IMR-90 (cell line): Measurements from ENCODE around the gene KLHL8.

ENCODE experiments used
- CTCF ChIP-seq: conservative IDR thresholded peaks from 2 replicates; pipeline ENCODE4 v1.5.1; 2012; ENCODE audit warnings: mild to moderate bottlenecking, low read depth, low read length, improper control_type of control experiment
- NFE2L2 ChIP-seq: fragments of 150-350 bp; IDR thresholded peaks from 2 replicates; pipeline ENCODE4 v1.6.1; 2016; ENCODE audit warnings: low read depth, mild to moderate bottlenecking, low read length
- RCOR1 ChIP-seq: IDR thresholded peaks from 2 replicates; pipeline ENCODE4 v1.6.1; 2012; ENCODE audit warnings: mild to moderate bottlenecking, low read length, improper control_type of control experiment; ENCODE audit not compliant: insufficient replicate concordance
- RFX5 ChIP-seq: IDR thresholded peaks from 2 replicates; pipeline ENCODE4 v1.8.0; 2012; ENCODE audit warnings: low read depth, mild to moderate bottlenecking, low read length, moderate library complexity

GRCh38 chr4:87229979-87230378, 9.6 kb upstream of the KLHL8 start:
- no peak for TF ChIP-seq RFX5
- no peak for TF ChIP-seq CTCF
- no peak for TF ChIP-seq NFE2L2
- no peak for TF ChIP-seq RCOR1
